MM.1S (cell line): ENCODE data around the gene NUMB.

ENCODE experiments used
- DNase-seq: peaks from one replicate; pipeline ENCODE4 v3.0.0-alpha.2; 2015
- H2AFZ ChIP-seq: fragments of 300-600 bp; sonication (generic); 2 replicates; pipeline ENCODE4 v1.6.0; 2016; ENCODE audit warnings: antibody characterized with exemption, low read length
- H3F3A ChIP-seq: fragments of 300-600 bp; sonication (generic); 2 replicates; pipeline ENCODE4 v1.6.1; 2016; ENCODE audit warnings: mild to moderate bottlenecking, antibody characterized with exemption, low read length, moderate library complexity, mixed read lengths; ENCODE audit not compliant: insufficient read depth
- H3K27ac ChIP-seq: fragments of 300-600 bp; sonication (generic); 2 replicates; pipeline ENCODE4 v1.5.1; 2016; ENCODE audit warnings: mild to moderate bottlenecking, low read length
- H3K27me3 ChIP-seq: fragments of 300-600 bp; sonication (generic); replicated peaks from 2 replicates; pipeline ENCODE4 v1.6.0; 2016; ENCODE audit warnings: low read length; ENCODE audit not compliant: insufficient read depth
- H3K36me3 ChIP-seq: fragments of 300-600 bp; sonication (generic); replicated peaks from 2 replicates; pipeline ENCODE4 v1.6.1; 2016; ENCODE audit warnings: mild to moderate bottlenecking, low read length, mixed read lengths; ENCODE audit not compliant: insufficient read depth
- H3K4me1 ChIP-seq: fragments of 300-600 bp; sonication (generic); 2 replicates; pipeline ENCODE4 v1.6.1; 2016; ENCODE audit warnings: low read length, mixed read lengths
- H3K4me2 ChIP-seq: fragments of 300-600 bp; sonication (generic); 2 replicates; pipeline ENCODE4 v1.6.0; 2016; ENCODE audit warnings: low read depth, low read length
- H3K4me3 ChIP-seq: fragments of 300-600 bp; sonication (generic); 2 replicates; pipeline ENCODE4 v1.5.1; 2016; ENCODE audit warnings: low read length, mixed read lengths
- H3K79me2 ChIP-seq: fragments of 300-600 bp; sonication (generic); 2 replicates; pipeline ENCODE4 v1.6.1; 2016; ENCODE audit warnings: mixed run types, low read length, mixed read lengths
- H3K9ac ChIP-seq: fragments of 300-600 bp; sonication (generic); 2 replicates; pipeline ENCODE4 v1.6.1; 2016; ENCODE audit warnings: low read length, mixed read lengths
- H3K9me2 ChIP-seq: fragments of 300-600 bp; sonication (generic); replicated peaks from 2 replicates; pipeline ENCODE4 v1.6.1; 2016; ENCODE audit warnings: mild to moderate bottlenecking, low read length, mixed read lengths; ENCODE audit not compliant: insufficient read depth
- H3K9me3 ChIP-seq: fragments of 300-600 bp; sonication (generic); replicated peaks from 2 replicates; pipeline ENCODE4 v1.6.1; 2016; ENCODE audit warnings: mild to moderate bottlenecking, low read length, mixed read lengths; ENCODE audit not compliant: insufficient read depth
- H4K20me1 ChIP-seq: fragments of 300-600 bp; sonication (generic); 2 replicates; pipeline ENCODE4 v1.6.1; 2016; ENCODE audit warnings: mild to moderate bottlenecking, low read length, moderate library complexity, mixed read lengths; ENCODE audit not compliant: insufficient read depth
- CTCF ChIP-seq: fragments of 300-600 bp; sonication (generic); IDR thresholded peaks from 2 replicates; pipeline ENCODE4 v1.5.1; 2016; ENCODE audit warnings: antibody characterized with exemption, low read length, mixed read lengths
- EZH2 ChIP-seq: fragments of 300-600 bp; sonication (generic); optimal IDR thresholded peaks from 2 replicates; pipeline ENCODE3; 2017; ENCODE audit warnings: low read depth, mild to moderate bottlenecking, antibody characterized with exemption, low read length, mixed read lengths
- EZH2phosphoT487 ChIP-seq: fragments of 300-600 bp; sonication (generic); IDR thresholded peaks from 2 replicates; pipeline ENCODE4 v1.6.1; 2018; ENCODE audit warnings: antibody characterized with exemption, low read length

Gene NUMB

GRCh38 chr14:73325630-73326299, 132.6 kb downstream of the NUMB start:
- Histone ChIP-seq H3K4me2 (no peak overlapping the region), H3K9me2 (no peaks in the 10 kb centered on the region), H4K20me1 (no peaks in the 10 kb centered on the region), H3K27ac (no peak overlapping the region), H3K9me3 (no peaks in the 10 kb centered on the region), H3F3A (no peaks in the 10 kb centered on the region), H3K4me3 (no peak overlapping the region), H3K27me3 (no peaks in the 10 kb centered on the region), H3K4me1 (no peaks in the 10 kb centered on the region), H3K36me3 (no peaks in the 10 kb centered on the region), H3K79me2 (no peaks in the 10 kb centered on the region), H3K9ac (no peak overlapping the region), H2AFZ (no peak overlapping the region)
- TF ChIP-seq CTCF (no peak), EZH2 (no peak), EZH2phosphoT487 (no peak)
- DNase-seq: no peak

DNA sequence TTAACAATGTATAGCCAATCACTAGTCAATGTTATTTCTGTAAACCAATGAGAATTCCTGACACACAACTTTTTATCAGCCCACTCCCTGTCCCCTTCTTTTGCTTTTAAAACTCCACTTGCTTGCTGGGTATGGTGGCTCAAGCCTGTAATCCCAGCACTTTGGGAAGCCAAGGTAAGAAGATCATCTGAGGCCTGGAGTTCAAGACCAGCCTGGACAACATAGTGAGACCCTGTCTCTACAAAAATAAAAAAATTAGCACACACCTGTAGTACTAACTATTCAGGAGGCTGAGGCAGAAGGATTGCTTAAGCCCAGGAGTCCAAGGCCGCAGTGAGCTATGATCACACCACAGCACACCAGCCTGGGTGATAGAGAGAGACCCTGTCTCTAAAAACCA, 133.3 kb downstream of the NUMB start:
- TF ChIP-seq EZH2 (no peak), EZH2phosphoT487 (no peak), CTCF (no peak)
- H3K27ac ChIP-seq: no peak overlapping the region
- H4K20me1 ChIP-seq: no peaks in the 10 kb centered on the region
- no peak overlapping the region for H3K4me3 ChIP-seq
- H3F3A ChIP-seq: no peaks in the 10 kb centered on the region
- H3K9ac ChIP-seq: no peak overlapping the region
- no peaks in the 10 kb centered on the region for H3K4me1 ChIP-seq
- H3K27me3 ChIP-seq: no peaks in the 10 kb centered on the region
- no peaks in the 10 kb centered on the region for H3K79me2 ChIP-seq
- DNase-seq: no peak
- no peaks in the 10 kb centered on the region for H3K36me3 ChIP-seq
- no peaks in the 10 kb centered on the region for H3K9me2 ChIP-seq
- H3K4me2 ChIP-seq: no peak overlapping the region
- no peak overlapping the region for H2AFZ ChIP-seq
- no peaks in the 10 kb centered on the region for H3K9me3 ChIP-seq

DNA sequence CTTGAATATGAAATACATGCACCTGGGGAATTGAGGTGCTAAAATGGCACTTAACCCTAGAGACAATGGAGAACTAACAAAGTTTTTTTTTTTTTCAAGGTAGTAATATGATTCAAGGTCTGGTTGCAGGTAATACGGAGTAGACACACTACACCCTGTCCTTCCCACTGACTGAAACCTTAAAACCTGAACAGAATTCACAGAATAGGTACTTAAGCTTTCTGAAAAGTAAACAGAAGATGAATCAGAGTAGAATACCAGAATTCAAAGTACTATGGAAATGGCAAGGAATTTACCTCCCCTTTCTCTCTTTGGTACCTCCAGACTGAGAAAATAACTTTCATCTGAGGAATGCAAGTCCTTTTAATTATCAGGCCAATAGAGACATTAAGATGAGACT, 133.8 kb downstream of the NUMB start:
- H3K9me2 ChIP-seq: no peaks in the 10 kb centered on the region
- no peak for DNase-seq
- H3K79me2 ChIP-seq: no peaks in the 10 kb centered on the region
- no peak overlapping the region for H3K4me2 ChIP-seq
- H3F3A ChIP-seq: no peaks in the 10 kb centered on the region
- H3K9ac ChIP-seq: no peak overlapping the region
- H3K9me3 ChIP-seq: no peaks in the 10 kb centered on the region
- H3K4me3 ChIP-seq: no peak overlapping the region
- no peaks in the 10 kb centered on the region for H3K27me3 ChIP-seq
- H2AFZ ChIP-seq: no peak overlapping the region
- TF ChIP-seq CTCF (no peak), EZH2 (no peak), EZH2phosphoT487 (no peak)
- no peak overlapping the region for H3K27ac ChIP-seq
- no peaks in the 10 kb centered on the region for H4K20me1 ChIP-seq
- H3K36me3 ChIP-seq: no peaks in the 10 kb centered on the region
- no peaks in the 10 kb centered on the region for H3K4me1 ChIP-seq
